Type B pancreatic cell (in vitro differentiated cells): Measurements from ENCODE around the gene DVL3. TPM values are rescaled to one million over a fixed set of nuclear protein-coding genes. Genes with fewer than 3 reads are reported as not detected.

ENCODE experiments used
- DNase-seq: peaks from one replicate; pipeline ENCODE4 v3.0.0; 2021; ENCODE audit warnings: mixed read lengths; ENCODE audit not compliant: unreplicated experiment; ENCODE audit errors: extremely low spot score
- H3K27ac Mint-ChIP-seq: 2 replicates; pipeline ENCODE4 v1.8.0; 2021; ENCODE audit warnings: mild to moderate bottlenecking, mixed read lengths
- H3K27me3 Mint-ChIP-seq: 2 replicates; pipeline ENCODE4 v1.8.0; 2021; ENCODE audit warnings: mixed read lengths
- H3K36me3 Mint-ChIP-seq: 2 replicates; pipeline ENCODE4 v1.8.0; 2021; ENCODE audit warnings: mixed read lengths
- H3K4me1 Mint-ChIP-seq: one replicate; pipeline ENCODE4 v1.8.0; 2021; ENCODE audit warnings: mixed read lengths; ENCODE audit not compliant: unreplicated experiment
- H3K4me3 Mint-ChIP-seq: 2 replicates; pipeline ENCODE4 v1.8.0; 2021; ENCODE audit warnings: mild to moderate bottlenecking, mixed read lengths
- H3K9me3 Mint-ChIP-seq: 2 replicates; pipeline ENCODE4 v1.8.0; 2021; ENCODE audit warnings: mixed read lengths
- CTCF ChIP-seq: fragments of 200-600 bp; sonication (generic); conservative IDR thresholded peaks from 2 replicates; pipeline ENCODE4 v1.5.0; 2021; ENCODE audit warnings: antibody characterized with exemption, mild to moderate bottlenecking
- total RNA-seq: library from RNA; stranded (reverse); gene quantifications from 2 replicates; pipeline ENCODE4 v1.2.1, GENCODE V29; 2021; ENCODE audit warnings: low replicate concordance

DVL3 gene
- total RNA-seq, 1 donor from 2014 or later = 84.8 TPM

GRCh38 chr3:184178521-184179138 lies 23.5 kb downstream of the DVL3 start:
- TF ChIP-seq CTCF = no peak
- Mint-ChIP-seq H3K9me3 (no peaks in the 10 kb centered on the region), H3K36me3 (peaks cover 8% of the 10 kb centered on the region), H3K27me3 (no peaks in the 10 kb centered on the region), H3K4me3 (peak overlapping the region; percentile 76), H3K27ac (no peak overlapping the region), H3K4me1 (peaks cover 18% of the 10 kb centered on the region)
- DNase-seq = no peak

DNA sequence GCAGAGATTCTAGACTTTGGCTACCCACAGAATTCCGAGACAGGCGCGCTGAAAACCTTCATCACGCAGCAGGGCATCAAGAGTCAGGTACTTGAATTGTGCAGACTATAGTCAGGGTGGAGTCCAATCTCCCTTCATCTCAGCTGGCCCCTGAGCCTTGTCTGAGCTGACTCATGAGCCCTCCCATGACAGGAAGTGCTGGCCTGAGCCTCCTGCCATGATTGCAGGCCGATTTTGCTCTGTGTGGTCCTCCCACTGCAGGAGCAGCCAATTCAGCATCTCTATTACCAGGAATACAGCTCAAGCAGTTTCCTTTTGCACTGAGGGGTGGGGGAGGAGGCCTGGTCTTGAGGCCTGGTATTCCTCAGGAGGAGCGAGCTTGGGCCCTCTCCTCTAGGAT lies 25.0 kb downstream of the DVL3 start:
- Mint-ChIP-seq H3K36me3 (peaks cover 19% of the 10 kb centered on the region), H3K4me3 (no peak overlapping the region), H3K27me3 (no peaks in the 10 kb centered on the region), H3K4me1 (peaks cover 19% of the 10 kb centered on the region), H3K27ac (no peak overlapping the region), H3K9me3 (no peaks in the 10 kb centered on the region)
- DNase-seq = no peak
- no peak for TF ChIP-seq CTCF

DNA sequence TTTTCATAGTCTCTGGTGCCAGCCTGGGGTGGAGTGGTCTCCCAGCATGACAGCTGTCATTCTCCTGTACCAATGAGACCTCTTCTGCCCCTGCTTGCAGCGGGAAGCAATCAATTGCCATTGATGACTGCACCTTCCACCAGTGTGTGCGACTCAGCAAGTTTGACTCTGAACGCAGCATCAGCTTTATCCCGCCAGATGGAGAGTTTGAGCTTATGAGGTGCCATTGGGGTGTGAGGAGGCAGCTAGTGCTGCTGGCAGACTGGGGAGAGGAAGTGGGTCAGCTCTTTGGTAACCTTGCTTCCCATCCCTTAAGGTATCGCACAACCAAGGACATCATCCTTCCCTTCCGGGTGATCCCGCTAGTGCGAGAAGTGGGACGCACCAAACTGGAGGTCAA lies 26.4 kb downstream of the DVL3 start:
- DNase-seq = no peak
- H3K4me3 Mint-ChIP-seq = no peak overlapping the region
- no peak overlapping the region for H3K27ac Mint-ChIP-seq
- H3K9me3 Mint-ChIP-seq = no peaks in the 10 kb centered on the region
- peaks cover 14% of the 10 kb centered on the region for H3K4me1 Mint-ChIP-seq
- H3K27me3 Mint-ChIP-seq = no peaks in the 10 kb centered on the region
- TF ChIP-seq CTCF = no peak
- H3K36me3 Mint-ChIP-seq = peaks cover 19% of the 10 kb centered on the region

GRCh38 chr3:184183679-184184078 lies 28.5 kb downstream of the DVL3 start:
- H3K4me1 Mint-ChIP-seq = peaks cover 24% of the 10 kb centered on the region
- no peaks in the 10 kb centered on the region for H3K27me3 Mint-ChIP-seq
- no peak for TF ChIP-seq CTCF
- peaks cover 19% of the 10 kb centered on the region for H3K36me3 Mint-ChIP-seq
- no peak overlapping the region for H3K4me3 Mint-ChIP-seq
- no peak for DNase-seq
- H3K9me3 Mint-ChIP-seq = no peaks in the 10 kb centered on the region
- H3K27ac Mint-ChIP-seq = no peak overlapping the region

DNA sequence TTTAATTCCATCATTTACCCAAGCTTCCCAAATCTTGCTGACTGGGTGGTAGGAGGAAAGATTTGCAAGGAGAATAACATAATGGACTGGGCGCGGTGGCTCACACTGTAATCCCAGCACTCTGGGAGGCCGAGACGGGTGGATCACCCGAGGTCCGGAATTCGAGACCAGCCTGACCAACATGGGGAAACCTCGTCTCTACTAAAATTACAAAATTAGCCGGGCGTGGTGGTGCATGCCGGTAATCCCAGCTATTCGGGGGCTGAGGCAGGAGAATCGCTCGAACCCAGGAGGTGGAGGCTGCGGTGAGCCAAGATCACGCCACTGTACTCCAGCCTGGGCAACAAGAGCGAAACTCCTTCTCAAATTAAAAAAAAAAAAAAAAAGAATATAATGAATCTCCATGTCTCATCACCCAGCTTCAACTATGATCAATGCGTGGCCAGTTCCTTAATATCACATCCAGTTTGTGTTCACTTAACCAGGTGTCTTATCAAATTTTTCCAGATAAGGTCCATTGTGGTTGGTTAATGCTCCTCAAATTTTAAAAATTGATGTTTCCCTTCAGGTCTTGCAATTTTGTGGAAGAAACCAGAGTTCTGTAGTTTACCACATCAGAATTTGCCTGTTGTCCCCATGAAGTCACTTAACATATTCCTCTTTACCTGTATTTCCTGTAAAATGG lies 29.5 kb downstream of the DVL3 start:
- Mint-ChIP-seq H3K9me3 (no peaks in the 10 kb centered on the region), H3K27ac (peak overlapping the region; percentile 96), H3K27me3 (no peaks in the 10 kb centered on the region), H3K36me3 (peaks cover 19% of the 10 kb centered on the region), H3K4me3 (peak overlapping the region; percentile 99), H3K4me1 (peaks cover 24% of the 10 kb centered on the region)
- no peak for DNase-seq
- TF ChIP-seq CTCF = no peak
